HG03354 (cell line): ENCODE results near the gene KRT15.

ENCODE experiments used
- ATAC-seq: cut with Tn5 transposase; IDR thresholded peaks from one replicate; pipeline ENCODE4 v1.9.1; 2021; ENCODE audit warnings: mild to moderate bottlenecking; ENCODE audit not compliant: unreplicated experiment, poor library complexity, severe bottlenecking

Gene KRT15

DNA sequence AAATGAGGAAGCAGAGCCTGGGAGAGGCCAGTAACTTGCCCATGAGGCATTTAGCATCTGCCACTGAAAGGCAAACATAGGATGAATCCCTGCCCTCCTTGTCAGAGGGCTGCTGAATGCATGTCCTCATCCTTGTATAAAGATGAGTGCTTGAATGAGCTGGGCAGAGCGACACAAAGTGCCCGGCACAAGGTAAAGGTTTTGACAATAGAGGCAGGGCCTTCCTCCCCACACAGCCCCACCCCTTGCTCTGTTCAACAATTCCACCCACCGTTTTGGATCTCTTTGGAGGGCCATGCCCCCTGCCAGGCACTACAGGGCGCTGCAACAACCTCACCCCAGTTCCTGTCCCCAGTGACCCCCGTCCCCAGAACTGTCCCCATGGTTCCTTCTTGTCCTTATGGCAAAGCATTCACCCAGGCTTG is 10.8 kb upstream of the KRT15 start:
- no peak for ATAC-seq

DNA sequence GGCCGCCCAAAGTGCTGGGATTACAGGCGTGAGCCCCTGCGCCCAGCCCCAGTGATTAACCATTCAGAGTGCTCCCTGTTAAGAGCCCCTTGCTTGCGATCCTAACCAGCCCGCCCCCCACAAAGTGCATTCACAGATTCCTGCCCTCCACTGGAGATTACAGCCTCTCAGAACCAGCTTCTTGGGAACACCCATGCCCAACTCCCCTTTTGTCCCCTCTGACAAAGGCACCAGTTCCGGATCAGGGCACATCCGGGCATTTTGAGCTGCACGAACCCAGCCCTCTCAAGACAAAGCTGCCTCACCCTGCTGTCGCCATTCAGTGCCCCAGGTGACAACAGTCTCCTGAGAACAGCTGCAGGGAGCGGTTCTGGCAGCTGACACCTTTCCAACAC is 10.3 kb upstream of the KRT15 start:
- no peak for ATAC-seq

DNA sequence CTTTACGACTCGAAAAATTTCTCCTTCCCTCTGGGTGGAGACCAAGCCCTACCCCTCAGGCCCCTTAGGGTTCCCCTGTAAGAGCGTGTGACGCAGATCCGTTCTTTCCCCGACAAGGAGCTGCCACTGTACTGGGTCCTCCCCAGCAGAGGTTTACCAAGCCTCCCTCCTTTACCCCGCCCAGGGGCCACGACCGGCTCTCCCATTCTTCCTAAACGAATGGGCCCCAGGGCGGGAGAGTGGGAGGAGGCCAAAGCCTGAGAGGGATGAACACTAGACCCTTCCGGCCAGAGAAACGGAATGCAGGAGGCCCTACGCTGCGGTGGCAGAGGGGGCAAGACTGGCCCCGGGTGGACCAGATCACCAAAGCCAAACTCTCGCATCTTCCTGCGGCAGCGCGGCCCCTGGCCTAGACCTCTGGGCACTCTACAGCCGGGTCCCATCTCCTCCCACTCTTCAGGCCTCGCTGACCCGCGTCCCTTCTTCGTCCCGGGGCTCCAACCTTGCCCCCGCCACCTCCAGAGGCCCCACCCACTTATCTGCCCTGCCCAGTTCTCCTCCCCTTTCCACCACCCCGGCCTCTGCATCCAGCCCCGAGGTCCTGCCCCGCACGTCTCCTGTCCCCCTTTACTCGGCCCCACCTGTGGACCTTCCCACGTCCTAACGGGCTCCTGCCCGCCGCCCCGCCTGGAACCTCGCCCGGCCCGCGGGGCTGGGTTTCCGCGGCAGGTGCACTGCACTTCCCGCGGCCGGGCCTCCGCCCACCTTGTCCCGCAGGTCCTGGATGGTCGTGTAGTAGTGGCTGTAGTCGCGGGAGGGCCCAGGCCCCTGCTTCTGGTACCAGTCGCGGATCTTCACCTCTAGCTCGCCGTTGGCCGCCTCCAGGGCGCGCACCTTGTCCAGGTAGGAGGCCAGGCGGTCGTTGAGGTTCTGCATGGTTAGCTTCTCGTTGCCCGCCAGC is 8.7 kb upstream of the KRT15 start:
- no peak for ATAC-seq

DNA sequence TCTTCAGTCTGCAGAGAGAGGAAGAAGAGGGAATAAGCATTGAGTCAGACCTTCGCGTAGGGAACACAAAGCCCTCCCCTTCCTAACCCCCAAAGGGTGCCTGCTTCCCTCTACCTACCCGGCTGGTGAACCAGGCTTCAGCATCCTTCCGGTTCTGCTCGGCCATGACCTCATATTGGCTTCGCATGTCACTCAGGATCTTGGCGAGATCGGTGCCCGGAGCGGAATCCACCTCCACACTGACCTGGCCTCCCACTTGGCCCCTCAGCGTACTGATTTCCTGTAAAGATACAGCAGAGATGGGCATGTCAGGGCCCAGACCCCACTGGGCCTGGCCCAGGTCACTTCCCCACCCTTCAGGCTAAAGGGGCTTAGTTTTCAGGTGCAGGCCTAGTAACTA is 5.6 kb upstream of the KRT15 start:
- ATAC-seq = no peak

DNA sequence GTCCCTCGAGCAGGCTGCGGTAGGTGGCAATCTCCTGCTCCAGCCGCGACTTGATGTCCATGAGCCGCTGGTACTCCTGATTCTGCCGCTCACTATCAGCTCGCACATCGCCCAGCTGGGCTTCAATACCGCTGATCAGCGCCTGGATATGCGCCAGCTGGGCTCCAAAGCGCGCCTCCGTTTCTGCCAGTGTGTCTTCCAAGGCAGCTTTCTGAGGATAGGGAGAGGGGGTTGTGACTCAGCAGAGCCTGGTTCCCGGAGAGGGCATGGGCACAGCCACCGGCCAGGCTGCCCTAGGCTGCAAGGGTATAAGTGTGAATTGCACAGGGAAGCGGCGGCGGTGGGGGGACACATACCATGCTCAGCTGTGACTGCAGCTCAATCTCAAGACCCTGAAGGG is 5.1 kb upstream of the KRT15 start:
- no peak for ATAC-seq

DNA sequence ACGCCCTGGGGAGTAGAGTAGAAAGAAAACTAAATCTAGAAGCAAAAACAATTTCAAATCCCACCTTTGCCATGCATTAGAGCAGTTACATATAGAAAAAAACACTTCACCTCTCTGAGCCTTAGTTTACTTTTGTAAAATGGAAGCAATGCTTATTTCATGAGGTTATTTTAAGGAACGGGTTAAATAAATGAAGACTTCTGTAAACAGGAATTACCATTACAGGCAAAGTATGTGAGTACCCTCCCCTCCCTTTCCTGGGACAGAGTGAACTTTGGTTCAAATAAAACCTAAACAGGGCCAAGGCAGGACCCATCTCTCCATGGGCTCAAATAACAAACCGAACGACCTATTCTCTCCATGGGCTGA is 4.5 kb upstream of the KRT15 start:
- ATAC-seq = no peak

DNA sequence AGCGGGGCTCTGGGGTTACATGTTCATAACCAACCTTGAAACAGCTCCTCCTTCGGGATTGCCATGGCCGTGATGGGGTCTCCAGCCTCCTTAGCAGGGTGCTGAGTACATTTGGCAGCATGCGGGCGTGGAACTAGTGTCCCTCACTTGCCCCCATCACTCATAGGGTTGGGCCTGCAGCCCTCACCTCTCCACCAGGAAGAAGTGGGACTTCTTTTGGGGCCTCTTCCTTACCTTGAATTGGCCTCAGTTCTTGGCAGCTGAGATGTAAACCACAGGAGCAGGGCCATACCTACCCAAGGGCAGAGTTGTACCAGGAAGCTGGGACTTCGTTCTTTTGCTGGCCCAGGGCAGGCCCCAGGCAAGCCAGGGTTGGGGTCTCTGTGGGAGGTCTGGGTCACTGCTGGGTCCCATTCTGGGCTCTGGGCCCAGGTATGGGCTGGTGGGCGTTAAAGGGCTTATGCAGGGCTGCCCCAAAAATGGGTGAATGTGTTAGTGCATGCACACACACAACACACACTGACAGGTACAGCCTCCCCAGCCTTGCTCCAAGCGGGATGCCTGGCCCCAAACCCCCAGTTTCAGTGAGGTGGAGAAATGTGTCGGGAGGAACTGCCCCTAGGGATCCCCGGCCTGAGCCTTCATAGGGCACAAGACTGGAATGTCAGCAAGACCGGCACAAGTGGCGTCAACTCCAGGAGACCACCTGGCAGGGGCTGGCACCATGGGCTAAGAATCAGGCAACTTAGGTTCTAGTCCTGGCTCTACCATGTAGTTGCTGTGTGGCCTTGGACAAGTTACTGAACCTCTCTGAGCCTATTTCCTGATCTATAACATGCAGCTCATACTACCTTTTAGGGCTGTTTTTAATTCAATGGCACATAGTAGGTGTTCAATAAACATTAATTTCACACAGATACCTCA is 3.9 kb upstream of the KRT15 start:
- ATAC-seq = no peak

DNA sequence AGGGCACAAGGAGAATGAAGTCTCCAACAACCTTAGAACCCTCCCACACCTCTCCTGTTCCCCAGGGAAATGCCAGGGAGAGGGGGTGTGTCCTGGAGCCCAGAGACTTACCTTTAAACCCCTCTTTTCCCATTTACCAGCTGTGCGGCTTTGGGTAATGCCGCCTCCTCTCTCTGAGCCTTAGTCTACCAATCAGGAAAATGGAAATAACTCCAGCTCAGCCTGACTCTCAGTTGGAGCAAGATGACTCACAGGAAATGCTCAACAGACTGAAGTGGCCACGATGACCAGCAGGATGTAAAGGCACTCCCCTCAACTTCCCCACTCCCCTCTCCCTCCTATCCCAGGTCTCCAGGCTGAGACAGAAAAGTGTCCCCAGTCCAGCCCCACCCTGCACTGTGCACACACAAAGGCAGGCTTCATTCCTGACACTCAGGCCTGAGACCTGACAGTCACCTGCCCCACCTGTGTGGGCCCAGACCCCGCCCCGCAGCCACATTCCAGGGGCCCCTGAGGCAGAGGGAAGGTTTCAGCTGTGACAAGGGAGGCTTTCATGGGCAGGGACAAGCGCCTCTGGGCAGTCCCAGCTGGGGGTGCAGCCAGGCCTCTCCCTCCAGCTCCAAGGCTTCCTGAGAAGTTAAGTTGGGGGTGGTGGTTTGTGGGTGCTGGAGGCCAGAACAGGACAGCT is 3.0 kb upstream of the KRT15 start:
- no peak for ATAC-seq

DNA sequence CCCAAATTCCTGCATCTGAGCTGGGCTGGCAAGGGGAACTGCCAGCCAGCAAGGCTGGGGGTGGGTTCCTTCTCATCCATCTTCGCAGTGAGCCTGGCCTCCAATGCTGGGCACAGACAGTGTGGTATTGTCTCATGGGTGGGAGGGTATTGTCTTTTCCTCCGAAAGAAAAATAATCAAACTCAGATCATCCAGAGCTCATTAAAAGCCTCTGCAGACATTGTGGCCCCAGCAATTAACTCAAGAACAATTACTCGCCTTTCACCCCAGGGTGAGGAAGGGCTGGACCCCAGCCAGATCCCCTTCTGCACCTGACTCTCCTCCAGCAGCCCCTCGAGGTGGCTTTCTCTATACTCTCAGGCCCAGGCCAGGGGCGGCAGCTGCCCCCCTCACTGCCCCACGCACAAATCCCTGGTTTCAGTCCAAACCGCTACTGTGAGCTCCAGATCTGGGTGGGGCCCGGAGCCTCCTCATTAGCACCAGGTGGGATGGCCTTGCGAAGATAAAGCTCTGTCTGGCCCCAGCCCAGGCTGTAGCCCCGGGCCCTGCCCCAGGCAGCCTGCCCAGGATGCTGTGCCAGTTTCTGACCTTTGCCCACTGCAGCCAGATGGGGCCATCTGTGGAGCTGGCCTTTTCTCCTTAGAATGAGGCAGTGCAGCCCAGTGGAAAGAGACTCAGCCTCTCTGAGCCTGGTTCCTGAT is 2.3 kb upstream of the KRT15 start:
- no peak for ATAC-seq

DNA sequence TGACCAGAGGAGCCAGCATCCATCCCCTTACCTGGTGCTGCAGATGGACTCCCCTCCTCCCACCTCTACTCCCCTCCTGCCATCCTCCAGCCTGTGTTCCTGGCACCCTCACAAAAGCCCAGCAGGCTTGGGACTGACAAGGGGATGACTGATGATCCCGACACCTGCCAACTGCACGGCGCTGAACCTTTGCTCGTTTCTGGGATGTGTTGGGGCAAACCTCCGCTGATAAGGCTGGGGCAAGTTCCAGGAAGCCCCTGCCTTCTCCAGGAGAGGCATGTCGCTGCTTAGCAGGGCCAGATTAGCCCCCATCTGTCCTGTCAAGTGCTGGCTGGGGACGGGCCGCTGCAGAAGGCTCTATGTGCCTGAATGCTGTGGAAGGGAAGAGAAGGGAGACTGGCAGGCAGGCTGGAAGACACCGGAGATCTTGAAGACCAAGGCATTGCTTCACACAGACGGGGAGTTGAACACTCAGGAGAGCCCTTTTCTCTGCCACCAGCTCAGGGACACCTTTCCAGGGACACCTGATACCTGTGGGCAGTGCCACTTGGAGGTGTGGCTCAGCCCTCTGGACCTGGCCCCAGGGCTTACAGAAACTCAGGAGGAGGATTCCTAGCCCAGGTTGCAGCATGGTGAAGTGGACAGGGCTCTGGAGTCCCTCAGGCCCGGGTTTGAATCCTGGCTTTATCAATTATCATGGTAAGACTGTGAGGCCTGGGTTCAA is 973 bp upstream of the KRT15 start:
- no peak for ATAC-seq

DNA sequence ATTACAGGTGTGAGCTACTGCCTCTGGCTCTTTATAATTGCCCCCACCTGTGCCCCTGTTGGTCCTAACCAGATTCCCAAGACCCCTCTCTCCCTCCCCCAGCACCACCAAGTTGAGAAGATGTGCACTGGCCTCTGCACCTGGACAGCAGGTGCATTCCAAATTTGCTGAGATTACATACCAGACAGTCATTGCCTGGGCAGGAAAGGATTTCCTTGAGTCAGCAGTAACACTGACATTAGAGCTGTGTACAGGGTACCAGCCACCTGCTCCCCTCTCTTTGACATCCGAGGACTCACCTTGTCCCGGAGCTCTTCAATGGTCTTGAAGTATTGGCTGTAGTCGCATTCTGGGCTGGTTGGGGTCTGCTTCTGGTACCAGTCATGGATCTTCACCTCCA is 659 bp downstream of the KRT15 start:
- ATAC-seq = no peak

DNA sequence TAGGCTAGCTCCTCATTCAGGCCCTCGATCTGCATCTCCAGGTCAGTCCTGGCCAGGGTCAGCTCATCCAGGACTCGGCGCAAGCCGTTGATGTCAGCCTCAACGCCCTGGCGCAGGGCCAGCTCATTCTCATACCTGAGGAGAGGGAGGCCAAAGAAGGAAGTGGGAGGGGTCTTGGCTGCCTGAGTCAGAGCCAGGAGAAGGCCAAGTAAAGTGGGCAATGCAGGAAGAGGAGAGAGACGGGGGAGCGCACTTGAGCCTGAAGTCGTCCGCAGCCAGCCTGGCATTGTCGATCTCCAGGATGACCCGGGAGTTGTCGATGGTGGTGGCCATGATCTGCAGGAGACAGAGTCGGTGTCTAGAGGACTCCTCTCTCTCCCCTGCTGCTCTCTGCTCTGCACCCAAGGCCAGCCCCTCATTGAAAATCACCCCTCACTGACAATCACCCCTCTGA is 1.8 kb downstream of the KRT15 start:
- ATAC-seq = no peak

DNA sequence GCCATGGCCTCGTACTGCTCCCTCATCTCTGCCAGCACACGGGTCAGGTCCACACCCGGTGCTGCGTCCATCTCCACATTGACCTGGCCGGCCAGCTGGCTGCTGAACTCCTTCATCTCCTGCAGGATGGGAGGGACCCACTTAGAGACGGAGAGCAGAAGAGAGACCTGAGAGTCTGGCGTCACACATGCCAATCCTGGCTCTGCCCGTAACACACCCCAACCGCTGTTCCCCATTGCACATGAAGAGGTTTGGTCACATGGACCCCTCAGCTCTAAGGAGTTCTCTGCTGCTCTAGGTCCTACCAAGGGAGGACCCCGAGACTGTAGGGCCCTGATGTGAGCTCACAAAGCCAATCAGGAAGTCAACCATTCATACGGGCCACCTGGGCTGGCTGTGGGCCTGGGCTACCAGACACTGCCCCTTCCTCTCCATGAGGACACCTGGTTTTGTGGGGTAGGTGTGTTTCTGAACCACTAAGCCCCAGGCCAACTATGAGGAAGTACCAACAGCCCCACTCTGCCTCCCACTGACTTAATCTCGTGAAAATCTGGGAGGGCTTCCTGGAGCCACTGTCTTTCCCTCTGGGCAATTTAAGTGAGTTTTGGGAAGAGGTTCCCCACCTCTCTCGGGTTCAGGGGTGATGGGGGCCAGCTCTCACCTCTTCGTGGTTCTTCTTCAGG is 2.4 kb downstream of the KRT15 start:
- no peak for ATAC-seq

DNA sequence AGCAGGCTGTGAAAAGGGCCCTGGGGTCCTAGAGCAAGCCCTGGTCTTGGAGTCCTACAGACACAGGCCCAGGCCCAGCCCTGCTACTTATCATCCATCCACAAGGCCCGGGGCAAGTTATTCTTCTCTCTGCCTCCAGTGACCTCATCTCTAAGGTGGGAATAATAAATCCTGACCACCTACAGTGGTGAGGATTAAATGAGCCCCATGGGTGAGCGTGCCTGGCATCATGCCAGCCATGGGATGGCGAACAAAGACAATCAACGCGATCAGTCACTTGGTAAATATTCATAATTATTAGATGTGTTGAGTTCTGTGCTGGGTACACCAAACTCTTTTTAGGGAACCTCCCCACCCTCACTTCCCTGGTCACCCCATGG is 5.5 kb downstream of the KRT15 start:
- no peak for ATAC-seq

DNA sequence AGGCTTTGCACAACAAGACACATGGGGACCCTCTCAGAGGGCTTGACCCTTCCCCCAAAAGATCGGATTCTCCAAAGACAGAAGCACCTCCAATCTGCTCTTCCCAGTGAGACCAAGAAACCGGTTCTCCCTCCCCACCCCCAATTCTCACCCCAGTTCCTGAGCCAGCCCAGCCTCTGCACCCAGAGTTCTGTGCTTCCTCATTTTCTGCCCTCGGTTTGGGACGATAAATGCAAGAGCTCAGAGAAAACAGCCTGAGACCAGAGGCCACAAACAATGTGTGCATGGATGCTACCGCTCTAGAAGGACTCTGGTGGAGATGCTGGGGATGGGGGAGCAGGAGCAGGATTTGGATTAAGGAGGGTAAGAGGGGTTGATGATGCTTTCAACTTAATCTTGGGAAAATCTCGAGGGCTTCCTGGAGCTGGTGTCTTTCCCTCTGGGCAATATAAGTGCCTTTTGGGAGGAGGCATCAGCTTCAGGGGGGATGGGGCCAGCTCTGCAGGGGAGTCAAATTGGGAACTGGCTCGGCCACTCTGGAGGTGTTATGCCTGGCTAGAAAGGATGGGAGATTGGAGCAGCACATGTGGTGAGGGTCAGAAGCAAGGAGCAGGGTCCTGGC is 6.0 kb downstream of the KRT15 start:
- ATAC-seq = no peak

DNA sequence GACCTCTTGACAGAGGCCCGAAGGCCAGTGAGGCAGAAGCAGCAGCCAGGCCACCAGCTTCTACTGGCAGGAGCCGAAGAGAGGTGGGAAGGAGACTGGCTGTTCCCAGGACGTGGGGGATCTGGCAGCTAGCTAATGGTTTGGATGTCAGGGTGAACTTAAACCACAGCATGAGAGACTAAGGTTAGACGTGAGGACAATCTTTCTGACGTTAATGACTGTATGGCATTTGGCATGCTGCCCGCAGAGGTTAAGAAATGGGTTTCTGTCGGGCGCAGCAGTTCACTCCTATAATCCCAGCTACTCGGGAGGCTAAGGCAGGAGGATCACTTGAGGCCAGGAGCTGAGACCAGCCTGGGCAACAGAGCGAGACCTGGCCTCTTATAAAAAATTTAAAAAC is 7.0 kb downstream of the KRT15 start:
- no peak for ATAC-seq

DNA sequence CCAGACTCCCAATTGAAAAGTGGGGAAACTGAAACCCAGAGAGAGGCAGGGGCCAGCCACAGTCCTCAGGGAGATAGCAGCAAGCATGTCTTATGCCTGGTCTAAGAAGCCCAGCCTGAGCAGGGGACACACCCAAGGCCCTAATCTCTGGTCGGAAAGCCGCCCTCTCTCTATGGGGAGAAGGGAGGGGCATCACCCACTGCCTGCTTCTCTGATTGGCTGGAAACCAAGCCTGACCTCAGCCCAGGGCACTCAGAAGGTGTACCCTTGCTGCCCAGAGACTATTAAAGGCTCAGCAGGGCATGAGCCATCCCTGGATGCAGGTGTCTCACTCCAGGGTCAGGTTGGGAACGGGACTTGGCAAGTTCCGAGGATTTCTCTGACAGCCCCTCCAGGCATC is 7.6 kb downstream of the KRT15 start:
- no peak for ATAC-seq
